D721Med (cell line): ENCODE data around the gene GRIP2.

Experiments
- DNase-seq: peaks from one replicate; pipeline ENCODE4 v3.0.0; 2011; ENCODE audit warnings: low spot score; ENCODE audit not compliant: insufficient read length
- FAIRE-seq: peaks from 2 replicates; lab custom pipeline; 2011; peaks lifted over from hg19 to GRCh38; lab: Jason Lieb, UNC
- TF ChIP-seq, protein P1 (sequence below): IDR thresholded peaks from 2 replicates; pipeline ENCODE4 v1.5.1; 2012; ENCODE audit warnings: mild to moderate bottlenecking, control low read depth; ENCODE audit not compliant: insufficient read depth; ENCODE audit errors: missing control alignments

GRIP2 gene

GRCh38 chr3:14514323-14514720 is 25.8 kb downstream of the GRIP2 start:
- DNase-seq (no peak), FAIRE-seq (no peak)
- TF ChIP-seq, protein P1, sequence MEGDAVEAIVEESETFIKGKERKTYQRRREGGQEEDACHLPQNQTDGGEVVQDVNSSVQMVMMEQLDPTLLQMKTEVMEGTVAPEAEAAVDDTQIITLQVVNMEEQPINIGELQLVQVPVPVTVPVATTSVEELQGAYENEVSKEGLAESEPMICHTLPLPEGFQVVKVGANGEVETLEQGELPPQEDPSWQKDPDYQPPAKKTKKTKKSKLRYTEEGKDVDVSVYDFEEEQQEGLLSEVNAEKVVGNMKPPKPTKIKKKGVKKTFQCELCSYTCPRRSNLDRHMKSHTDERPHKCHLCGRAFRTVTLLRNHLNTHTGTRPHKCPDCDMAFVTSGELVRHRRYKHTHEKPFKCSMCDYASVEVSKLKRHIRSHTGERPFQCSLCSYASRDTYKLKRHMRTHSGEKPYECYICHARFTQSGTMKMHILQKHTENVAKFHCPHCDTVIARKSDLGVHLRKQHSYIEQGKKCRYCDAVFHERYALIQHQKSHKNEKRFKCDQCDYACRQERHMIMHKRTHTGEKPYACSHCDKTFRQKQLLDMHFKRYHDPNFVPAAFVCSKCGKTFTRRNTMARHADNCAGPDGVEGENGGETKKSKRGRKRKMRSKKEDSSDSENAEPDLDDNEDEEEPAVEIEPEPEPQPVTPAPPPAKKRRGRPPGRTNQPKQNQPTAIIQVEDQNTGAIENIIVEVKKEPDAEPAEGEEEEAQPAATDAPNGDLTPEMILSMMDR, result no peak

GRCh38 chr3:14513566-14514322 is 26.4 kb downstream of the GRIP2 start:
- no peak for FAIRE-seq
- TF ChIP-seq, protein P1, result no peak
- DNase-seq, result no peak

GRCh38 chr3:14512942-14513327 is 27.2 kb downstream of the GRIP2 start:
- no peak for DNase-seq
- FAIRE-seq, result no peak
- TF ChIP-seq, protein P1, result no peak

DNA sequence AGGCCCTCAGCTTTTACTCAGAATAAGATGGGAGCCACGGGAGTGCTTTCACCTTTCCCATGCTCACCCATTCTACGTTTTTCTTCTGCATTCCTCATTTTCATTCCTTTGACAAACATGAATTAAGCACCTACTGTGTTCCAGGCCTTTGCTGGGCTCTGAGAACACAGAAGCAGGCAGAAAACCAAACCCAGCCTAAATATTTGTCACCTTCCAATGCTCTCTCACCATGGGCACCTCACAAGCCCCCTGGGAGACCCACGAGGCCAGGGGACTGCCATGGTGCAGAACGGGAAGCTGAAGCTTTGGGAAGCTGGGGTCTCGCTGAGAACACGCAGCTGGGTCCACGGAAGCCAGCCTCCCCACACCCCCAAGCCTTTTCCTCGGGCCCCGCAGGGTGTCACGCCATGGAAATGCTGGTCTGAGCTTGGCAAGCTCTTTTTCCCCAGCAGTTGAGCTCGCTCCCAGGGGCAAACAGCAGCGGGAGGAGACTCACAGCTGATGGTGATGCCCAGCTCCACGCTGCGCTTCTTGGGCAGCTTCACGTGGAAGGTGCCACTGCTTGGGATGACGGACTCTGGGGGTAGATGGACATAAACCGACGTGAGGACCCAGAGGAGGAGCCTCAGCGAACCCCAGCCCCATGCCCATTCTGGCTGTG is 27.7 kb downstream of the GRIP2 start:
- DNase-seq (no peak), FAIRE-seq (no peak)
- TF ChIP-seq, protein P1, result no peak

DNA sequence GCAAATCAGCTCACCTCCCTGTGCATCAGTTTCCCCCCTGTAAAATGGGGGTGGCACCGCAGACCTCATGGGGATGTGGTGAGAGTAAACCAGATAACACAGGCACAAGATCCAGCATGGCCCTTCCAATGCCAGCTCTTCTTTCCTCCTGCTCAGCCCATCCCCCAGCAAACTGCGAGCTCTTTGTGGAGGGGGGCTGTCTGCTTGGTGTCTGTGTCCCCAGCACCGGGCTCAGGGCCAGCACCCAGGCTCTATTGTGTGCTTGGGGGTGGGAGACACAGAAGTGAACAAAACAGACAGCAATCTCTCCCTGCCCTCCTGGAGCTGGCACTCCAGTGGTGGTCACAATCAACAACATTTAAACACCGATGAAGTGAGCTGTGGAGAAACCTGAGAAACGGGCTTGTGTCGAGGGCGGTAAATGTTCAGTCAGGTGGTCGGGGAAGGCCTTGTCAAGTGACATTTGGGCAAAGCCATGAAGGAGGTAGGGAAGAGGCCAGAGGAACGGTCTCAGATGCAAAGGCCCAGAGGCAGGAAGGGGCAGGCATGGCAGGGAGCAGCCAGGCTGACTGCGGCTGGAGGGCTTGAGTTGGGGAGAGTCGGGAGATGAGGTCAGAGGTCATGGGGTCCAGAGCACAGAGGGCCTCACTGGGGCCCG is 28.4 kb downstream of the GRIP2 start:
- TF ChIP-seq, protein P1, result no peak
- FAIRE-seq, result no peak
- no peak for DNase-seq

- TF ChIP-seq, protein P1, result no peak
- no peak for FAIRE-seq
- no peak for DNase-seq
These were observed 29.1 kb downstream of the GRIP2 start for GRCh38 chr3:14510838-14511622.
